Lower leg skin (tissue), 4 donors: Measurements from ENCODE around the gene MMAA. TPM values are rescaled to one million over a fixed set of nuclear protein-coding genes. Genes with fewer than 3 reads are reported as not detected.

ENCODE experiments used
- DNase-seq, 2 donors: peaks; one replicate each; pipeline ENCODE4 v3.0.0-alpha.2; 2019; ENCODE audit warnings: low spot score in 2 of 2
- H3K4me3 ChIP-seq: fragments of 200-600 bp; sonication (generic); 2 replicates; pipeline ENCODE4 v1.5.1; 2017; ENCODE audit warnings: mild to moderate bottlenecking, low read depth; ENCODE audit not compliant: poor library complexity, severe bottlenecking
- CTCF ChIP-seq, 3 donors: fragments of 450-650 bp; IDR thresholded peaks; one replicate each; pipeline ENCODE4 v1.5.1; 2016; ENCODE audit warnings: antibody characterized with exemption in 3 of 3, mild to moderate bottlenecking in 3 of 3, moderate library complexity in 2 of 3
- POLR2A ChIP-seq, 2 donors: fragments of 450-650 bp; IDR thresholded peaks; one replicate each; pipeline ENCODE4 v1.6.1; 2016 to 2017; ENCODE audit warnings: antibody characterized with exemption in 2 of 2, mild to moderate bottlenecking in 1 of 2, moderate library complexity in 1 of 2
- WGBS, 2 donors: methylation state at CpG; one replicate each; pipeline ENCODE4 v1.1.5; 2018; 5-methylcytosine and 5-hydroxymethylcytosine counted together
- intact Hi-C: fragments of 100-400 bp; cut with DNase I; formaldehyde crosslinking; loops from one replicate; pipeline ENCODE4 v1.15.0; 2023; ENCODE audit warnings: low total_unique reads
- total RNA-seq, 4 donors: library from RNA; depleted of rRNA; stranded (reverse); fragments of >200 nt; gene quantifications; one replicate each; pipeline ENCODE4 v1.1.0, GENCODE V29; 2016

MMAA gene
- total RNA-seq, 4 donors from 2014 or later, result 4.9 to 9.3 (median 7.2) TPM

DNA sequence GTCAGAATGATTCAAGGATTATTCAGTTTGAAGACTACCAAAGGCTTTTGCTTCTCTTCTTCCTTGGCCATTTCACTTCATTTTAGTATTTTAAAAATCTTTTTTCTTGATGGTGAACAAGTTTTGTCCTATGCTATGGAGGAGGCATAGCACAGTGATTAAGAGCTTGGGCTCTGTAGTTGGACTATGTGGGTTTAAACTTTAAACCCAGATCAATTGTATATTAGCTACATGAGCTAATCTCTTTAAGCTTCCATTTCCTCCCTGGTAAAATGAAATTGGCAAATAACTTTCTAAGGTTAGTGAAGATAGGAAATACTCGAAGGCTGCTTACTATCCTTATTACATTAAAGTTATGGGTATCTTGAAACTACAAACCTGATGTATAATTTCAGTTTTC is 37.0 kb downstream of the MMAA start:
- TF ChIP-seq POLR2A (IDR thresholded peaks at IDR 0.05), result no peak
- TF ChIP-seq CTCF (IDR thresholded peaks at IDR 0.05), result no peak
- WGBS, 2 donors, result 91 to 94% methylated on average over 1 of the region's 1 CpG
- intact Hi-C loops, result no loop called here
- H3K4me3 ChIP-seq, result no peak overlapping the region
- no peak for DNase-seq

DNA sequence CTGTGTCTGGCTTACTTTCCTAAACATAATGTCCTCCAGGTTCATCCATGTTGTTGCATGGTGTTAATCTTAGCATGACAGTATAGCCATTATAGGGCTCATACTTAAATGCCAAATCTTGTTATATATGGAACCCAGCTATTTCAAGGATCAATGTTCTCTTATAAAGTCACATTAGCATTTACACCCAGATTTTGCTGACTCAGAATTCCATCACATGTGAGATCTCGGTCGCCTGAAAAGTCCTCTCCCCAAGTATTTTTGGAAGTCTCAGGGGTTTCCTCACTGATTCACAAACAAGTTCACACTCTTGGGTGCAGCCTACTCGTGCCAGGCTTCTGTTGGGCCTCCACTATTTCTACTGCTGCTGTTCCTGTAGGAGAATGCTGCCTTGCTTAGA is 40.9 kb downstream of the MMAA start:
- TF ChIP-seq POLR2A (IDR thresholded peaks at IDR 0.05) (no peak), CTCF (IDR thresholded peaks at IDR 0.05) (no peak)
- H3K4me3 ChIP-seq, result no peak overlapping the region
- intact Hi-C loops, result no loop called here
- no peak for DNase-seq
- WGBS, 2 donors, result 94 to 96% methylated on average over 3 of the region's 3 CpGs

GRCh38 chr4:145663194-145663593 is 44.0 kb downstream of the MMAA start:
- no peak for DNase-seq
- 78 to 79% methylated on average over 3 of the region's 3 CpGs for WGBS, 2 donors
- intact Hi-C loops, result no loop called here
- TF ChIP-seq POLR2A (IDR thresholded peaks at IDR 0.05) (no peak), CTCF (IDR thresholded peaks at IDR 0.05) (no peak)
- no peak overlapping the region for H3K4me3 ChIP-seq

- no peak for DNase-seq
- no peak overlapping the region for H3K4me3 ChIP-seq
- WGBS, 2 donors, result 74 to 94% methylated on average over 1 of the region's 1 CpG
- intact Hi-C loops, result no loop called here
- TF ChIP-seq POLR2A (IDR thresholded peaks at IDR 0.05) (no peak), CTCF (IDR thresholded peaks at IDR 0.05) (no peak)
Observed at GRCh38 chr4:145665773-145666172, 46.6 kb downstream of the MMAA start.

DNA sequence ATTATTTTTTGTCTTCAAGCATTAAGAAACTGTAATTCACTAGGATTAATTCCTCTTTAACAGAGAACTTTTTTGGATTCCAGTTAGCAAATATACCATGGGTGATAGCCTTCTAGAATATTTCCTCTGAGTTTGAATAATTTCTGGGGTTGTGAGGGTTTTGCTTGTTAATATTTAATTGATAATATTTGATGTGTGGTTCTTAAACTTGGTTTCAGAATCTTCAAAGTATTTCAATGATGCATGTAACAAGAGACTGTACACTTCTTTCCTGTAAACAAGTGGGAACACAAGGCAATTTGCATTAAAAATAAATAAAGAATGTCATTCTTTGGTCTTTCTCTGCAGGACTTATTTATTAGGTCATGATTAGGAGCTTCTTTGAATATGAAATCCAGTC is 51.2 kb downstream of the MMAA start:
- DNase-seq, result no peak
- no peak overlapping the region for H3K4me3 ChIP-seq
- TF ChIP-seq CTCF (IDR thresholded peaks at IDR 0.05) (no peak), POLR2A (IDR thresholded peaks at IDR 0.05) (no peak)
- intact Hi-C loops, result no loop called here

- DNase-seq, result no peak
Observed at GRCh38 chr4:145679520-145679919, 60.3 kb downstream of the MMAA start.

More at GRCh38 chr4:145679520-145679919, 60.3 kb downstream of the MMAA start:
- intact Hi-C loops, result no loop called here
- TF ChIP-seq POLR2A (IDR thresholded peaks at IDR 0.05) (no peak), CTCF (IDR thresholded peaks at IDR 0.05) (no peak)
- WGBS, 2 donors, result 50% methylated on average over 1 of the region's 1 CpG
- H3K4me3 ChIP-seq, result no peak overlapping the region
